Trophoblast cell (in vitro differentiated cells and primary cell): ENCODE results near the gene LINGO3. TPM values are rescaled to one million over a fixed set of nuclear protein-coding genes. Genes with fewer than 3 reads are reported as not detected.
A peak's percentile ranks its signal among the peaks of the same experiment; 100 is the strongest.

Experiments used
- DNase-seq, 2 donors: peaks; one replicate each; pipeline ENCODE4 v3.0.0-alpha.2; 2016
- H2AFZ ChIP-seq: 2 replicates; pipeline ENCODE4 v1.6.1; 2013; ENCODE audit warnings: low read length, moderate library complexity, mild to moderate bottlenecking; ENCODE audit not compliant: insufficient read depth, poor library complexity
- H2AK5ac ChIP-seq: 2 replicates; pipeline ENCODE4 v1.6.1; 2013; ENCODE audit warnings: mild to moderate bottlenecking, low read length
- H2BK120ac ChIP-seq: 2 replicates; pipeline ENCODE4 v1.6.1; 2013; ENCODE audit warnings: low read length, mild to moderate bottlenecking, moderate library complexity; ENCODE audit not compliant: insufficient read depth, poor library complexity
- H2BK12ac ChIP-seq: 2 replicates; pipeline ENCODE4 v1.6.1; 2013; ENCODE audit warnings: mild to moderate bottlenecking, low read length, moderate library complexity
- H2BK5ac ChIP-seq: 2 replicates; pipeline ENCODE4 v1.6.1; 2013; ENCODE audit warnings: low read length, low read depth, moderate library complexity, mild to moderate bottlenecking; ENCODE audit not compliant: poor library complexity
- H3K14ac ChIP-seq: 2 replicates; pipeline ENCODE4 v1.6.1; 2013; ENCODE audit warnings: mild to moderate bottlenecking, low read length
- H3K18ac ChIP-seq: 2 replicates; pipeline ENCODE4 v1.6.1; 2013; ENCODE audit warnings: mild to moderate bottlenecking, low read length
- H3K23ac ChIP-seq: 2 replicates; pipeline ENCODE4 v1.6.1; 2013; ENCODE audit warnings: low read length
- H3K27ac ChIP-seq: 2 replicates; pipeline ENCODE4 v1.5.1; 2013; ENCODE audit warnings: low read depth, mild to moderate bottlenecking, inconsistent platforms, low read length, moderate library complexity
- H3K27me3 ChIP-seq: 2 replicates; pipeline ENCODE4 v1.6.1; 2013; ENCODE audit warnings: inconsistent platforms, mild to moderate bottlenecking, low read length, moderate library complexity; ENCODE audit not compliant: insufficient read depth
- H3K36me3 ChIP-seq, 2 experiments: 1 replicate in 1 of 2; 2 replicates in 1 of 2; pipeline ENCODE4 v1.6.1; 2013; ENCODE audit warnings: low read length in 2 of 2, mild to moderate bottlenecking in 2 of 2, moderate library complexity in 1 of 2; ENCODE audit not compliant: insufficient read depth in 2 of 2, control insufficient read depth in 1 of 2
- H3K4ac ChIP-seq: 2 replicates; pipeline ENCODE4 v1.6.1; 2013; ENCODE audit warnings: low read depth, mild to moderate bottlenecking, low read length, moderate library complexity
- H3K4me1 ChIP-seq, 2 experiments: 1 replicate in 1 of 2; 2 replicates in 1 of 2; pipeline ENCODE4 v1.6.1; 2013; ENCODE audit warnings: low read length in 2 of 2, mild to moderate bottlenecking in 2 of 2, moderate library complexity in 1 of 2; ENCODE audit not compliant: insufficient read depth in 2 of 2, control insufficient read depth in 1 of 2
- H3K4me2 ChIP-seq: 2 replicates; pipeline ENCODE4 v1.6.1; 2013; ENCODE audit warnings: inconsistent platforms, mild to moderate bottlenecking, low read length, moderate library complexity
- H3K4me3 ChIP-seq: 2 replicates; pipeline ENCODE4 v1.5.1; 2013; ENCODE audit warnings: mild to moderate bottlenecking, low read depth, low read length, inconsistent platforms
- H3K79me1 ChIP-seq: one replicate; pipeline ENCODE4 v1.6.1; 2013; ENCODE audit warnings: low read length
- H3K79me2 ChIP-seq: 2 replicates; pipeline ENCODE4 v1.6.1; 2013; ENCODE audit warnings: low read length, mild to moderate bottlenecking; ENCODE audit not compliant: control insufficient read depth, insufficient read depth, poor library complexity
- H3K9ac ChIP-seq: 2 replicates; pipeline ENCODE4 v1.6.1; 2013; ENCODE audit warnings: mild to moderate bottlenecking, low read length
- H3K9me3 ChIP-seq: 2 replicates; pipeline ENCODE4 v1.6.1; 2013; ENCODE audit warnings: low read depth, mild to moderate bottlenecking, control low read depth, inconsistent platforms, low read length; ENCODE audit not compliant: insufficient read depth
- H4K12ac ChIP-seq: 2 replicates; pipeline ENCODE4 v1.6.1; 2013; ENCODE audit warnings: low read depth, mild to moderate bottlenecking, low read length, moderate library complexity
- H4K8ac ChIP-seq: 2 replicates; pipeline ENCODE4 v1.6.1; 2013; ENCODE audit warnings: low read depth, mild to moderate bottlenecking, low read length, moderate library complexity
- H4K91ac ChIP-seq: one replicate; pipeline ENCODE4 v1.6.1; 2013; ENCODE audit warnings: low read depth, mild to moderate bottlenecking, low read length, moderate library complexity
- WGBS: extraction: QIAGEN DNeasy Blood & Tissue Kit; methylation state at CpG from one replicate; pipeline ENCODE4 v1.1.7; 2013; ENCODE audit warnings: missing lambda C conversion rate; ENCODE audit not compliant: insufficient read length, insufficient coverage; ENCODE audit errors: extremely low coverage; 5-methylcytosine and 5-hydroxymethylcytosine counted together
- polyA plus RNA-seq: library from polyadenylated mRNA; stranded (reverse); fragments of 200-250 nt; gene quantifications from 2 replicates; pipeline ENCODE4 v1.2.3, GENCODE V29; 2013

The LINGO3 gene, protein sequence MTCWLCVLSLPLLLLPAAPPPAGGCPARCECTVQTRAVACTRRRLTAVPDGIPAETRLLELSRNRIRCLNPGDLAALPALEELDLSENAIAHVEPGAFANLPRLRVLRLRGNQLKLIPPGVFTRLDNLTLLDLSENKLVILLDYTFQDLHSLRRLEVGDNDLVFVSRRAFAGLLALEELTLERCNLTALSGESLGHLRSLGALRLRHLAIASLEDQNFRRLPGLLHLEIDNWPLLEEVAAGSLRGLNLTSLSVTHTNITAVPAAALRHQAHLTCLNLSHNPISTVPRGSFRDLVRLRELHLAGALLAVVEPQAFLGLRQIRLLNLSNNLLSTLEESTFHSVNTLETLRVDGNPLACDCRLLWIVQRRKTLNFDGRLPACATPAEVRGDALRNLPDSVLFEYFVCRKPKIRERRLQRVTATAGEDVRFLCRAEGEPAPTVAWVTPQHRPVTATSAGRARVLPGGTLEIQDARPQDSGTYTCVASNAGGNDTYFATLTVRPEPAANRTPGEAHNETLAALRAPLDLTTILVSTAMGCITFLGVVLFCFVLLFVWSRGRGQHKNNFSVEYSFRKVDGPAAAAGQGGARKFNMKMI
- polyA plus RNA-seq = not detected in 2 replicates

- H4K91ac ChIP-seq = no peak within 1 kb of the TSS
- WGBS = no CpG with 5 or more reads among the region's 63 CpGs
Measured at GRCh38 chr19:2308114-2308556, at the start of gene LINGO3. Gene LINGO3 (minus strand): TSS chr19:2308154. CDS start chr19:2291776, 16,378 bp downstream.

DNA sequence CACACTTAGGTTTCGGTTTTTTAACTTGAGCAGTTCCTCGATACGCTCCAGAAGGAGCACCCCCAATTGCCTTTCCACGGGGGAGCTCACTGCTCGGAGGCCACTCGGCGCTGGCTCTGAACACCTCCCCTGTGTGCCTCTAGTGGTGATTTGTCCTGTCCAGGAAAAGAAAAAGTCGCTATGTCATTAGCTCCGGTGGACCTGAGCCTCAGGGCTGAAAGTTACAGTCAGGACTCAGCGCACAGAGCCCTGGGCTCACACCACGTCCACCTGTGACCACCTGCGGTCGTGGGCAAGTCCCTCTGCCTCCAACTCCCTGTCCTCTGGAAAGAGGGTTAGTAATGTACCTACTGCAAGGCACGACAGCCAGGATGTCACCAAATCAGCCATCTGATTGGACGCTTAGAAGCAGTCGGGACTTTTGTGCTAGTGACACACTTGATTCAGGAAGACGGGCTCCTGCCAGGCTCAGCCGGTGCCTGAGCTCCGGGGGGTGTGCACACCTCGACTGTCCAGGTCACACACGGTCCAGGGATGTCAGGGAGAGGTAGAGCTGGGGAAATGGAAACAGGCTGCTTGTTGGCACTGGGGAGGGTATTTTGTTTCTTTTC lies 48.2 kb upstream of the LINGO3 start:
- H4K12ac ChIP-seq = no peak overlapping the region
- H3K36me3 ChIP-seq = peaks cover 17 to 23% of the 10 kb centered on the region in 2 experiments
- H2AFZ ChIP-seq = no peak overlapping the region
- H3K18ac ChIP-seq = no peak overlapping the region
- no peaks in the 10 kb centered on the region for H3K79me1 ChIP-seq
- no peak overlapping the region for H3K9ac ChIP-seq
- no CpG with 5 or more reads among the region's 21 CpGs for WGBS
- no peak overlapping the region for H2BK5ac ChIP-seq
- no peaks in the 10 kb centered on the region for H3K4me1 ChIP-seq
- H2BK12ac ChIP-seq = no peak overlapping the region
- H3K9me3 ChIP-seq = peaks cover 4% of the 10 kb centered on the region
- no peaks in the 10 kb centered on the region for H3K79me2 ChIP-seq
- no peak overlapping the region for H2BK120ac ChIP-seq
- H3K27ac ChIP-seq = no peak overlapping the region
- no peak overlapping the region for H2AK5ac ChIP-seq
- no peak overlapping the region for H3K23ac ChIP-seq
- H4K8ac ChIP-seq = no peak overlapping the region
- H4K91ac ChIP-seq = no peak overlapping the region
- no peaks in the 10 kb centered on the region for H3K27me3 ChIP-seq
- no peak overlapping the region for H3K4me2 ChIP-seq
- no peak overlapping the region for H3K4ac ChIP-seq
- no peak for DNase-seq
- H3K14ac ChIP-seq = no peak overlapping the region
- no peak overlapping the region for H3K4me3 ChIP-seq

More at GRCh38 chr19:2308114-2308556, at the start of gene LINGO3:
- no peak within 1 kb of the TSS for H4K12ac ChIP-seq
- H3K4me3 ChIP-seq = no peak within 1 kb of the TSS
- H3K4me1 ChIP-seq = peaks cover 0 to 3% of the 10 kb centered on the region in 2 experiments
- no peak within 1 kb of the TSS for H3K14ac ChIP-seq
- no peaks in the 10 kb centered on the region for H3K79me2 ChIP-seq
- H2BK5ac ChIP-seq = no peak within 1 kb of the TSS
- DNase-seq = no peak
- no peaks in the 10 kb centered on the region for H3K36me3 ChIP-seq
- no peak within 1 kb of the TSS for H2AK5ac ChIP-seq
- no peak within 1 kb of the TSS for H3K23ac ChIP-seq
- no peak within 1 kb of the TSS for H2BK120ac ChIP-seq
- no peak within 1 kb of the TSS for H3K9ac ChIP-seq
- peaks cover 6% of the 10 kb centered on the region for H3K9me3 ChIP-seq
- H3K27me3 ChIP-seq = peaks cover 21% of the 10 kb centered on the region
- H4K8ac ChIP-seq = no peak within 1 kb of the TSS
- no peak within 1 kb of the TSS for H2BK12ac ChIP-seq
- H2AFZ ChIP-seq = no peak within 1 kb of the TSS
- no peak within 1 kb of the TSS for H3K27ac ChIP-seq
- H3K4ac ChIP-seq = no peak within 1 kb of the TSS
- H3K4me2 ChIP-seq = peak within 1 kb of the TSS; percentile 55
- no peaks in the 10 kb centered on the region for H3K79me1 ChIP-seq
- no peak within 1 kb of the TSS for H3K18ac ChIP-seq

DNA sequence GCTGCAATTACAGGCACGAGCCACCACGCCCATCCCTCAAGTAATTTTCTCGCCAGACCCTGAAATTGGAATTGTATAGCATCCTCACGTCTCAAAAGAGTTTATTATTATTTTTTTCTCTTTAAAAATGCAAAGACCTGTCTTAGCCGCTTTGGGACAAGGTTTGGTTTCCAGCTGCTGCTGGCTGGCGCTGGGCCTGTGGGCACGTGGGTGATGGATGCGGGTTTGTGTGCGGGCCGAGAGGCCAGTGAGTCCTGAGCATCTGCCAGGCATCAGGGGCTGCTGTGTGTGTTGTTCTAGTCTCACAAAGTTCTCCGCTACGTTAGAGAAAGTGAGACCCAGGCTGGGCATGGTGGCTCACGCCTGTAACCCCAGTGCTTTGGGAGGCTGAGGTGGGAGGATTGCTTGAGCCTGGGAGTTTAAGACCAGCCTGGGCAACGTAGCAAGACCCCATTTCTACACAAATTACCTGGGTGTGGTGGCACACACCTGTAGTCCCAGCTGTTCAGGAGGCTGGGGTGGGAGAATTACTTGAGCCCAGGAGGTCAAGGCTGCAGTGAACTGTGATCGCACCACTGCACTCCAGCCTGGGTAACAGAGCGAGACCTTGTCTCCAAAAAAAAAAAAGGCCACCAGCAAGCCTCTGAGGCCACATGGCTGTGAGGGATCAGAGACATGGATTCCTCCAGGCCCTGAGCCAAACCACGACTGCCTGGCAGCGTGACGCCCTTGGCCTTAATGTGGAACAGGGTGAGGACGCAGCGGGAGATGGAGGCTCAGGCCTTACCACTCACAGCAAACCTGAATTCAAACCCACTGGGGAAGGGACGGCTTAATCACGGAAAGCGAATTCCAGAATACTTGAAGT lies 47.4 kb upstream of the LINGO3 start:
- Histone ChIP-seq H2BK120ac (no peak overlapping the region), H3K4ac (no peak overlapping the region), H3K79me2 (no peaks in the 10 kb centered on the region), H2BK5ac (no peak overlapping the region), H3K9me3 (peaks cover under 1% of the 10 kb centered on the region), H2BK12ac (no peak overlapping the region), H3K4me2 (no peak overlapping the region), H3K23ac (no peak overlapping the region), H3K18ac (no peak overlapping the region), H3K14ac (no peak overlapping the region), H4K91ac (no peak overlapping the region), H3K27ac (no peak overlapping the region), H4K12ac (no peak overlapping the region), H3K79me1 (no peaks in the 10 kb centered on the region), H3K4me3 (no peak overlapping the region), H3K36me3 (peaks cover 17 to 23% of the 10 kb centered on the region in 2 experiments), H2AFZ (no peak overlapping the region), H3K27me3 (no peaks in the 10 kb centered on the region), H4K8ac (no peak overlapping the region), H2AK5ac (no peak overlapping the region), H3K9ac (no peak overlapping the region), H3K4me1 (no peaks in the 10 kb centered on the region)
- DNase-seq = no peak
- WGBS = no CpG with 5 or more reads among the region's 24 CpGs

GRCh38 chr19:2354670-2355069 lies 46.7 kb upstream of the LINGO3 start:
- no CpG with 5 or more reads among the region's 17 CpGs for WGBS
- no peak overlapping the region for H2BK120ac ChIP-seq
- no peak for DNase-seq
- no peak overlapping the region for H2BK12ac ChIP-seq
- H3K79me1 ChIP-seq = no peaks in the 10 kb centered on the region
- H3K27me3 ChIP-seq = no peaks in the 10 kb centered on the region
- H3K23ac ChIP-seq = no peak overlapping the region
- H3K9ac ChIP-seq = no peak overlapping the region
- H3K9me3 ChIP-seq = no peaks in the 10 kb centered on the region
- no peak overlapping the region for H2BK5ac ChIP-seq
- no peak overlapping the region for H4K8ac ChIP-seq
- H2AK5ac ChIP-seq = no peak overlapping the region
- no peak overlapping the region for H2AFZ ChIP-seq
- no peak overlapping the region for H3K14ac ChIP-seq
- H4K12ac ChIP-seq = no peak overlapping the region
- no peak overlapping the region for H3K18ac ChIP-seq
- no peak overlapping the region for H3K4me2 ChIP-seq
- H3K4me3 ChIP-seq = no peak overlapping the region
- H3K27ac ChIP-seq = no peak overlapping the region
- no peaks in the 10 kb centered on the region for H3K79me2 ChIP-seq
- no peaks in the 10 kb centered on the region for H3K4me1 ChIP-seq
- peaks cover 19 to 29% of the 10 kb centered on the region in 2 experiments for H3K36me3 ChIP-seq
- no peak overlapping the region for H3K4ac ChIP-seq
- H4K91ac ChIP-seq = no peak overlapping the region
